ENCODE measurements around the gene SOCS4. TPM values are rescaled to one million over a fixed set of nuclear protein-coding genes. Genes with fewer than 3 reads are reported as not detected.

The SOCS4 gene
- total RNA-seq, 1 experiment from 2014 or later = 35.5 TPM

- no peak overlapping the region for H3K4me3 ChIP-seq (ENCODE audit: low read depth, low read length, poor library complexity, severe bottlenecking)
- no peaks in the 10 kb centered on the region for H3K27me3 ChIP-seq (replicated peaks; ENCODE audit: insufficient read depth, low read depth, low read length, poor library complexity)
- peaks cover 55% of the 10 kb centered on the region for H3K4me1 ChIP-seq (ENCODE audit: insufficient read depth, low read length, poor library complexity, severe bottlenecking)
- no peak for TF ChIP-seq CTCF (conservative IDR thresholded peaks at IDR 0.05; ENCODE audit: low read depth, low read length)
- no peak for TF ChIP-seq EZH2 (IDR thresholded peaks at IDR 0.05; ENCODE audit: borderline replicate concordance, low read depth, low read length, poor library complexity, severe bottlenecking)
- ChIA-PET POLR2A (ENCODE audit: low non-redundant PET) (interaction anchor here (0.7 kb wide), 1 partner anchor 18 kb away, joined by 4 read pairs; no protein-coding TSS in a partner anchor), CTCF (interaction anchor here (0.5 kb wide), 1 partner anchor 54 kb away, joined by 10 read pairs; no protein-coding TSS in a partner anchor)
- no TSS peak for BruUV-seq (replicated peaks)
- H3K36me3 ChIP-seq (ENCODE audit: insufficient read depth, low read length, poor library complexity, severe bottlenecking) = peaks cover 16% of the 10 kb centered on the region
- intact Hi-C loops (cut with micrococcal nuclease; ENCODE audit: unreplicated experiment) = no loop called here
- DNase-seq (ENCODE audit: low spot score) = no peak
- no peak overlapping the region for H3K27ac ChIP-seq (ENCODE audit: low read depth, low read length, poor library complexity, severe bottlenecking)
- H3K9me3 ChIP-seq (ENCODE audit: low read depth, low read length, poor library complexity, severe bottlenecking) = no peaks in the 10 kb centered on the region
These were observed 18.1 kb downstream of the SOCS4 start for GRCh38 chr14:55045087-55045486.

DNA sequence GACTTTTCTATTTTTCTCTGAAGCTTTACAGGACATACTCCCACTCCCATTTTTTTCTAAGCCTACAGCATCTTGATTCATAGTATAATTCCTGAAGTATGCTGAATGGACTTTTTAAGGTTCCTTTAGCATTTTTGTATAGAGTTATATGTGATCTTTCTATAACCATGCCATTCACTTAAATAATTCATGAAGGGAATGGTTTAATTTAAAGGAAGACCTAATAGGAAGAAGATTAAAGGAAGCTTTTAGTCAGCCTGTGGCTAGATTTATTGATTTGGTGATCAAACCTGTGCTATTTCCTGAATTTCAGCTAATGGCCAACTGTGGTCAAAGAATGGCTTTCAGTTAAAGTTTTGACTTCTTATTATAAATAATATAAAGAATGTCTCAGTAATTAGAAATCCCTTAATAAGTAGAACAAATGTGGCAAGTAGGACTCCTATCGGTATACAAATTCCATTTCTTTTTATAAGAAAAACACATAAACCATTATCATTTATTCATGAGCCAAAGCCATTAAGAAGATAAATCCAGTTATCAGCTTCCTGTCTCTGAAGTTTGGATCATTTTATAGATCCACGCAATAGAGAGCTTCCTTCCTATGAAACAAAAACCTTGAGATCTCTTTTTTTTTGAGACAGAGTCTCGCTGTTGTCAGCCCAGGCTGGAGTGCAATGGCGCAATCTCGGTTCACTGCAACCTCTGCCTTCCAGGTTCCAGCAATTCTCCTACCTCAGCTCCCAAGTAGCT lies 20.4 kb downstream of the SOCS4 start:
- intact Hi-C loops (cut with micrococcal nuclease; ENCODE audit: unreplicated experiment) = loop anchor here (2.0 kb wide), 1 partner anchor 17 kb away; no protein-coding TSS in a partner anchor
- Histone ChIP-seq H3K27ac (ENCODE audit: low read depth, low read length, poor library complexity, severe bottlenecking) (peak overlapping the region; percentile 100), H3K4me1 (ENCODE audit: insufficient read depth, low read length, poor library complexity, severe bottlenecking) (peaks cover 66% of the 10 kb centered on the region), H3K36me3 (ENCODE audit: insufficient read depth, low read length, poor library complexity, severe bottlenecking) (peaks cover 16% of the 10 kb centered on the region), H3K9me3 (ENCODE audit: low read depth, low read length, poor library complexity, severe bottlenecking) (no peaks in the 10 kb centered on the region), H3K27me3 (replicated peaks; ENCODE audit: insufficient read depth, low read depth, low read length, poor library complexity) (no peaks in the 10 kb centered on the region), H3K4me3 (ENCODE audit: low read depth, low read length, poor library complexity, severe bottlenecking) (peak overlapping the region; percentile 21)
- DNase-seq (ENCODE audit: low spot score) = peak; percentile 96
- TF ChIP-seq CTCF (conservative IDR thresholded peaks at IDR 0.05; ENCODE audit: low read depth, low read length) (no peak; the same call in 1 of the 2 replicates), EZH2 (IDR thresholded peaks at IDR 0.05; ENCODE audit: borderline replicate concordance, low read depth, low read length, poor library complexity, severe bottlenecking) (no peak)
- no TSS peak for BruUV-seq (replicated peaks)
- ChIA-PET POLR2A (ENCODE audit: low non-redundant PET) (interaction anchor here (0.7 kb wide), 1 partner anchor 200 kb away, joined by 3 read pairs; no protein-coding TSS in a partner anchor), CTCF (interaction anchor here (0.6 to 1.0 kb wide), 3 partner anchors 21 to 482 kb away, joined by 3 to 4 read pairs (median 3); partner anchors contain the start of genes SOCS4 and WDHD1)

- intact Hi-C loops (cut with micrococcal nuclease; ENCODE audit: unreplicated experiment) = no loop called here
- no peak for TF ChIP-seq CTCF (conservative IDR thresholded peaks at IDR 0.05; ENCODE audit: low read depth, low read length)
- TF ChIP-seq EZH2 (IDR thresholded peaks at IDR 0.05; ENCODE audit: borderline replicate concordance, low read depth, low read length, poor library complexity, severe bottlenecking) = no peak
- no peaks in the 10 kb centered on the region for H3K9me3 ChIP-seq (ENCODE audit: low read depth, low read length, poor library complexity, severe bottlenecking)
- CTCF ChIA-PET = no interaction called here
- BruUV-seq (replicated peaks) = no TSS peak
- no peak overlapping the region for H3K4me3 ChIP-seq (ENCODE audit: low read depth, low read length, poor library complexity, severe bottlenecking)
- H3K27ac ChIP-seq (ENCODE audit: low read depth, low read length, poor library complexity, severe bottlenecking) = peak overlapping the region; percentile 100
- peak; percentile 67 for DNase-seq (ENCODE audit: low spot score)
- peaks cover 10% of the 10 kb centered on the region for H3K36me3 ChIP-seq (ENCODE audit: insufficient read depth, low read length, poor library complexity, severe bottlenecking)
- H3K27me3 ChIP-seq (replicated peaks; ENCODE audit: insufficient read depth, low read depth, low read length, poor library complexity) = no peaks in the 10 kb centered on the region
- POLR2A ChIA-PET (ENCODE audit: low non-redundant PET) = no interaction called here
- H3K4me1 ChIP-seq (ENCODE audit: insufficient read depth, low read length, poor library complexity, severe bottlenecking) = peaks cover 76% of the 10 kb centered on the region
These were observed 21.9 kb downstream of the SOCS4 start for GRCh38 chr14:55048900-55049436.

Data from A673 (cell line).